ENCODE results near the gene NLGN4Y. TPM values are rescaled to one million over a fixed set of nuclear protein-coding genes. Genes with fewer than 3 reads are reported as not detected.

NLGN4Y gene
- total and polyA plus RNA-seq, 4 donors = 2.9 to 5.3 TPM; not detected in 2

DNA sequence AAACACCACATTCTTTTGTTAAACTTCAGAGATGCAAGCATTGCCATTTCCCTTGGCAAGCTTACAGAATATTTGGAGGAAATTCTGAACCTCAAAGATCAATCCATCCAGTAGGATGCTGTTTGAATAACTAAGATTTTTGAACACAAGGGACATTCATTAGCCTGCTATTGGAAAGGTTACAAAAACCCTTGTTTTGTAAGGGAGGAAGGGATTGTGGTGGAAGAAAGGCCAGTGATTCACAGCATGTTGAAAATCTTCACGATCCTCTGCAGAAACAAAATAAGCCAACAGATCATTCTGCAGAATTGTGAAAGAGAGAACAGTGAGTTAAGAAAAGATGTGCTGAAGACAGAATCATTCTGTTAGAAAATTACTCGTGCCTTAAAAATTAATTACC is 297.9 kb downstream of the NLGN4Y start:
- Histone ChIP-seq H3K9ac (ENCODE audit: low read depth in 1 of 2, low read length in 2 of 2) (no peak overlapping the region), H3K9me3 (ENCODE audit: control insufficient read depth in 4 of 4, low read length in 3 of 4) (no peaks in the 10 kb centered on the region), H3K4me1 (ENCODE audit: control insufficient read depth in 4 of 4, insufficient read depth in 4 of 4, low read length in 3 of 4) (no peaks in the 10 kb centered on the region), H3K36me3 (ENCODE audit: control insufficient read depth in 4 of 4, insufficient read depth in 3 of 4, low read depth in 1 of 4, low read length in 3 of 4) (no peaks in the 10 kb centered on the region), H3K27ac (ENCODE audit: low read depth in 1 of 2, low read length in 2 of 2) (no peak overlapping the region), H3K27me3 (ENCODE audit: control insufficient read depth in 4 of 4, insufficient read depth in 4 of 4, low read length in 3 of 4) (no peaks in the 10 kb centered on the region), H3K4me3 (ENCODE audit: low read depth in 1 of 3, low read length in 3 of 3) (no peak overlapping the region)
- no peak for DNase-seq (ENCODE audit: low spot score)
- TF ChIP-seq FOXA1 (IDR thresholded peaks at IDR 0.05) (no peak), FOXA2 (IDR thresholded peaks at IDR 0.05) (no peak), JUND (IDR thresholded peaks at IDR 0.05) (no peak), HNF4G (IDR thresholded peaks at IDR 0.05) (no peak), TAF1 (conservative IDR thresholded peaks at IDR 0.05) (no peak), RAD21 (IDR thresholded peaks at IDR 0.05) (no peak), YY1 (IDR thresholded peaks at IDR 0.05) (no peak), NR2F2 (IDR thresholded peaks at IDR 0.05) (no peak), SP1 (IDR thresholded peaks at IDR 0.05) (no peak), HNF4A (conservative IDR thresholded peaks at IDR 0.05) (no peak), RXRA (IDR thresholded peaks at IDR 0.05) (no peak), EGR1 (IDR thresholded peaks at IDR 0.05; ENCODE audit: low read depth in 2 of 2) (no peak), GABPA (IDR thresholded peaks at IDR 0.05 in 1 of 2, conservative IDR thresholded peaks at IDR 0.05 in 1 of 2) (no peak)
- TF ChIP-seq, protein P1, sequence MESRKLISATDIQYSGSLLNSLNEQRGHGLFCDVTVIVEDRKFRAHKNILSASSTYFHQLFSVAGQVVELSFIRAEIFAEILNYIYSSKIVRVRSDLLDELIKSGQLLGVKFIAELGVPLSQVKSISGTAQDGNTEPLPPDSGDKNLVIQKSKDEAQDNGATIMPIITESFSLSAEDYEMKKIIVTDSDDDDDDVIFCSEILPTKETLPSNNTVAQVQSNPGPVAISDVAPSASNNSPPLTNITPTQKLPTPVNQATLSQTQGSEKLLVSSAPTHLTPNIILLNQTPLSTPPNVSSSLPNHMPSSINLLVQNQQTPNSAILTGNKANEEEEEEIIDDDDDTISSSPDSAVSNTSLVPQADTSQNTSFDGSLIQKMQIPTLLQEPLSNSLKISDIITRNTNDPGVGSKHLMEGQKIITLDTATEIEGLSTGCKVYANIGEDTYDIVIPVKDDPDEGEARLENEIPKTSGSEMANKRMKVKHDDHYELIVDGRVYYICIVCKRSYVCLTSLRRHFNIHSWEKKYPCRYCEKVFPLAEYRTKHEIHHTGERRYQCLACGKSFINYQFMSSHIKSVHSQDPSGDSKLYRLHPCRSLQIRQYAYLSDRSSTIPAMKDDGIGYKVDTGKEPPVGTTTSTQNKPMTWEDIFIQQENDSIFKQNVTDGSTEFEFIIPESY (IDR thresholded peaks at IDR 0.05) = no peak
- TF ChIP-seq, protein P2, sequence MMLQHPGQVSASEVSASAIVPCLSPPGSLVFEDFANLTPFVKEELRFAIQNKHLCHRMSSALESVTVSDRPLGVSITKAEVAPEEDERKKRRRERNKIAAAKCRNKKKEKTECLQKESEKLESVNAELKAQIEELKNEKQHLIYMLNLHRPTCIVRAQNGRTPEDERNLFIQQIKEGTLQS (IDR thresholded peaks at IDR 0.05) = no peak
- TF ChIP-seq, protein P3, sequence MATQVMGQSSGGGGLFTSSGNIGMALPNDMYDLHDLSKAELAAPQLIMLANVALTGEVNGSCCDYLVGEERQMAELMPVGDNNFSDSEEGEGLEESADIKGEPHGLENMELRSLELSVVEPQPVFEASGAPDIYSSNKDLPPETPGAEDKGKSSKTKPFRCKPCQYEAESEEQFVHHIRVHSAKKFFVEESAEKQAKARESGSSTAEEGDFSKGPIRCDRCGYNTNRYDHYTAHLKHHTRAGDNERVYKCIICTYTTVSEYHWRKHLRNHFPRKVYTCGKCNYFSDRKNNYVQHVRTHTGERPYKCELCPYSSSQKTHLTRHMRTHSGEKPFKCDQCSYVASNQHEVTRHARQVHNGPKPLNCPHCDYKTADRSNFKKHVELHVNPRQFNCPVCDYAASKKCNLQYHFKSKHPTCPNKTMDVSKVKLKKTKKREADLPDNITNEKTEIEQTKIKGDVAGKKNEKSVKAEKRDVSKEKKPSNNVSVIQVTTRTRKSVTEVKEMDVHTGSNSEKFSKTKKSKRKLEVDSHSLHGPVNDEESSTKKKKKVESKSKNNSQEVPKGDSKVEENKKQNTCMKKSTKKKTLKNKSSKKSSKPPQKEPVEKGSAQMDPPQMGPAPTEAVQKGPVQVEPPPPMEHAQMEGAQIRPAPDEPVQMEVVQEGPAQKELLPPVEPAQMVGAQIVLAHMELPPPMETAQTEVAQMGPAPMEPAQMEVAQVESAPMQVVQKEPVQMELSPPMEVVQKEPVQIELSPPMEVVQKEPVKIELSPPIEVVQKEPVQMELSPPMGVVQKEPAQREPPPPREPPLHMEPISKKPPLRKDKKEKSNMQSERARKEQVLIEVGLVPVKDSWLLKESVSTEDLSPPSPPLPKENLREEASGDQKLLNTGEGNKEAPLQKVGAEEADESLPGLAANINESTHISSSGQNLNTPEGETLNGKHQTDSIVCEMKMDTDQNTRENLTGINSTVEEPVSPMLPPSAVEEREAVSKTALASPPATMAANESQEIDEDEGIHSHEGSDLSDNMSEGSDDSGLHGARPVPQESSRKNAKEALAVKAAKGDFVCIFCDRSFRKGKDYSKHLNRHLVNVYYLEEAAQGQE (IDR thresholded peaks at IDR 0.05) = no peak
- TF ChIP-seq, protein P4, sequence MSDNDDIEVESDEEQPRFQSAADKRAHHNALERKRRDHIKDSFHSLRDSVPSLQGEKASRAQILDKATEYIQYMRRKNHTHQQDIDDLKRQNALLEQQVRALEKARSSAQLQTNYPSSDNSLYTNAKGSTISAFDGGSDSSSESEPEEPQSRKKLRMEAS (IDR thresholded peaks at IDR 0.05) = no peak
- TF ChIP-seq, protein P5, sequence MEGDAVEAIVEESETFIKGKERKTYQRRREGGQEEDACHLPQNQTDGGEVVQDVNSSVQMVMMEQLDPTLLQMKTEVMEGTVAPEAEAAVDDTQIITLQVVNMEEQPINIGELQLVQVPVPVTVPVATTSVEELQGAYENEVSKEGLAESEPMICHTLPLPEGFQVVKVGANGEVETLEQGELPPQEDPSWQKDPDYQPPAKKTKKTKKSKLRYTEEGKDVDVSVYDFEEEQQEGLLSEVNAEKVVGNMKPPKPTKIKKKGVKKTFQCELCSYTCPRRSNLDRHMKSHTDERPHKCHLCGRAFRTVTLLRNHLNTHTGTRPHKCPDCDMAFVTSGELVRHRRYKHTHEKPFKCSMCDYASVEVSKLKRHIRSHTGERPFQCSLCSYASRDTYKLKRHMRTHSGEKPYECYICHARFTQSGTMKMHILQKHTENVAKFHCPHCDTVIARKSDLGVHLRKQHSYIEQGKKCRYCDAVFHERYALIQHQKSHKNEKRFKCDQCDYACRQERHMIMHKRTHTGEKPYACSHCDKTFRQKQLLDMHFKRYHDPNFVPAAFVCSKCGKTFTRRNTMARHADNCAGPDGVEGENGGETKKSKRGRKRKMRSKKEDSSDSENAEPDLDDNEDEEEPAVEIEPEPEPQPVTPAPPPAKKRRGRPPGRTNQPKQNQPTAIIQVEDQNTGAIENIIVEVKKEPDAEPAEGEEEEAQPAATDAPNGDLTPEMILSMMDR (IDR thresholded peaks at IDR 0.05; ENCODE audit: low read depth, low read length, missing input control) = no peak
- 89% methylated on average over 2 of the region's 2 CpGs for WGBS

Data from liver (tissue), 9 donors.